ENCODE data around the gene XYLT1.

XYLT1 gene

DNA sequence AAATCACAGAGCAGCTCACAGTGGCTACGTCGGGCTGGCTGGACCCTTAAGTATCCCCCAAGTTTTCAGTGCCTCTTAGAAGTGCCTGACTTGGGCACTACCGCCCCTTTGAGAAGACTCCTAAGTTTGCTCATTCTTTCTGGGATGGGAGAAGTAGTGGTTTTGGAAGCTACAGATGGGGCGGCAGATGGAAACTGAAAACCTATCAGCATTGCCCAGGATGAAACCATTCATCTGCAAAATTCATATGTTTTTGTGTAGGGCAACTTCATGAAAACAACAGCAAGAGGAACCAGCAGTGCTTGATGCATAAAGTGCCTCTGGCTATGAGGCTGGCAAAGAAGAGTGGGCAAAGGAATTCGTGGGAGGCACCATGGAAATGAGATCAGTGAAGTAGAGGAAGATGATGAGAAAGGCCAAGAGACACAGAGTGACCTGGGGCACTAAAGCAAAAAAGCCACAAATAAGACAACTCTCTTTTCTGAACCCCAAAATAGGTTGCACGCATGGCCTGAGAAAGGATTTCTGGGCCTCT is 277.1 kb downstream of the XYLT1 start:
- DNase-seq (ENCODE audit: extremely low spot score, insufficient read length, low read depth) (no peak), FAIRE-seq (no peak)

DNA sequence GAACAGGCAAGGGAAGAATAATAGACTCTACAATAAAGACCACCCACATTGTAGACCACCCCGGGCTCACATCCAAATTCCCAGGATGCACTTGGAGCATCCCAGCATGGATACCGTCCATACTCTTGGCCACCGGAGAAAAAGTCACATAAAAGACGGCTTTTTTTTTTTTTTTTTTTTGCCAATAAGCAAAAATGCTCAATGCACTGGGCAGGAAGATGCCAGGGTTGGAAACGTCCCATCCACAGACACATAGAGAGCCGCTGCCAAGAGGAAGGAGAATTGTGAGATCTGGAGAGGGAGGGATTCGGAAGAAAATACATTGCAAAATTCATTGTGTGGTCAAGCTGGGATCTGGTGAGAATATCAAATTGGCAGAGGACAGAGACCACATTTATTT is 286.7 kb downstream of the XYLT1 start:
- DNase-seq (ENCODE audit: extremely low spot score, insufficient read length, low read depth): no peak
- FAIRE-seq: no peak

DNA sequence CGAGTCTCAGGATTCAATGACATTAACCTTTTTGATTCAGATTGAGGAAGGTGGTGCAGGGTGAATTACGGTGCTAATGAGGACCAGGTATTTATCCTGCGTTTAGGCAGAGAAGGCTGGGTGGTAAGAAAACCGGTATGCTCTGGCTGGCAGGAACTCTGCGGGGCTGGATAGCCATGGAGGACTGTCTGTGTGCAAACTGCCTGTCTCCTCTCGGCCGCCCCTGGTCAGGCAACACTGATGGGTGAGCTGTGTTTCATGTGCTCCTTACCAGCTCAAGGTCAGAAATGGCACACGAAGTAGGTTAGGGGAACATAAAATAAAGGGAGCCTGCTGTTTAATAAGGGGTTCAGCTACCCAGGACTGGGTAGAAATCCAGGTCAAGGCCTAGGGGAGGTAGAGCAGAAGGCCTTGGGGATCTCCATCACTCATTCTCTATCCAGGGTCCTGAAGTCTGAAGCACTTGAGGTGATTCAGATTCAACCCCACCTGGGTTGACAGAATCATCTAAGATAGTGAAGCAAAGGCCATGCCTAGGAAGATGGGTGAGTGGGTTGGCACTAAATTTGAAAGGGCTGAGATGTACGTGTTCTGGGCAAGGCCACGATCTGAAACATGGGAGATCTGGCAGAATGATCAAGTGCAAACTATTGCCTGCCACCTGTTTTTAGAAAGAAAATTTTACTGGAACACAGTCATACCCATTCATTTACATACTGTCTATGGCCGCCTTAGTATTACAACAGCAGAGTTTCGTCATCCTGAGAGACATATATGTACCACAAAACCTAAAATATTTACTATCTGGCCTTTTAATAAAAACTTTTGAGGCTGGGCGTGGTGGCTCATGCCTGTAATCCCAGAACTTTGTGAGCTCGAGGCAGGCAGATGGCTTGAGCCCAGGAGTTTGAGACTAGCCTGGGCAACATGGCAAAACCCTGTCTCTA is 292.5 kb downstream of the XYLT1 start:
- DNase-seq (ENCODE audit: extremely low spot score, insufficient read length, low read depth) (no peak), FAIRE-seq (no peak)

DNA sequence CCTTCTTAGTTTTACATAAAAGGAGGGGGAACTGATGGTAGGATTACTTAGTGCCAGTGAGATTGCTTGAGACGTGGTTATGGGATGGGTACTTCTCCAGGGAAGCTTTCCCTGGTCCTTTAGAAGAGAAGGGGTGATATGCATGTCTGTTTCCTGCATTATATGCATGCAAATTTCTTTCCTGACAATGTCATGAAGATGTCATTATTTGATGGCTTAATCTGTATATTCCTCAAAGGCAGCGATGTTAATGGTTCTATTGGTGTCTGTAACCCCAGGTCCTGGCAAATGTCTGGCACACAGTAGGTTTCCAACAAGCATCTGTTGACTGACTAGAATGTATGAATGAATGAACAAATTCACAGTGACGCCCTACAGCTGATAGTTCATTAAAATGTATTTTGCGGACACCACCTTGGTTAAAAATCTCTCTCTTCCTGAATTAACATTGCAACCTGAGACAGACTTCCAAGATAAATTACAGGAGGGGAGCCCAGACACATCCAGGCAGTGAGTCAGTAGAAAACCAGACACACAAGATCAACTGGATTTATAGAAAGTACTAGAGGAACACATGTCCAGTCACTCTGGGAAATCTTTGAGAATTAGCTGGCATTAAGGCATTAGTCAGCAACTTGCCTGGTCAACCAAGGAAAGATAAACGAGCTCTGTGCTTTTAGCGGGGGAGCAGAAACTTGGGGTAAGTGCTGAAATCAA is 293.4 kb downstream of the XYLT1 start:
- FAIRE-seq (no peak), DNase-seq (ENCODE audit: extremely low spot score, insufficient read length, low read depth) (no peak)

DNA sequence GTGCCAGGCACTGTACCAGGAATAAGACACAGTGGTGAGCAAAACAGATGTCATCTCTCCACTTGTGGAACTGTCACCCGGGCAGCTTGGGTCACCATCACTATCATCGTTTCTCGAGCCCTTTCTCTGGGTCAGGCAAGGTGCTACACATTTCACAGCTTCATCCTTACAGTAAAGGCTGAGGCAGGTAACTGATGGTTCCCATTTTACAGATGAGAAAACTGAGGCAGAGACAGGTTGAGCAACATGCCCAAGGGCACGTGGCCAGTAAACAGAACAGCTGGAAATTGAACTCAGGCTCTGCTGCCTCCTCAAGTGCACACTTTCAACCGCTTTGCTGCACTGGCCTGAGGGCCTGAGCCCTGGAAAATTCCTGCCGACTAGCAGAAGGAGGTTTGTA is 294.6 kb downstream of the XYLT1 start:
- FAIRE-seq (no peak), DNase-seq (ENCODE audit: extremely low spot score, insufficient read length, low read depth) (no peak)

DNA sequence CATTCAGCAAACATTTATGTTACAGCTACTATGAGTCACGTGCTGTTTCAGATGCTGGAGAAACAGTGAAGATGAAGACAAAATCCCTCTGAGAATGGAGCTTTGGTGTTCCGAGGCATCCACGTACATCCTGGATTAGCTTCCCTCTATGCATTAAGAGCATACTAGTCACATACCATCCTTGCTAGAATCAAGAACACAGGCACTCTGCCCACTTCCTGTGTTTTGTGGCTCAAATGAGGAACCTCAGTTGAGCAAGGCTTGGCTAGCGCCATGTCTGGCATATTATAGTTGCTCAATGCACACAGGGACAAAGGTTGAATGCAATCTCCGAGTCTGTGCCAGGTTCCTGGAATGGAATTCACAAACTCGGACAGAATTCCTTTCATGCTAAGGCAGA is 297.5 kb downstream of the XYLT1 start:
- DNase-seq (ENCODE audit: extremely low spot score, insufficient read length, low read depth) (no peak), FAIRE-seq (no peak)

DNA sequence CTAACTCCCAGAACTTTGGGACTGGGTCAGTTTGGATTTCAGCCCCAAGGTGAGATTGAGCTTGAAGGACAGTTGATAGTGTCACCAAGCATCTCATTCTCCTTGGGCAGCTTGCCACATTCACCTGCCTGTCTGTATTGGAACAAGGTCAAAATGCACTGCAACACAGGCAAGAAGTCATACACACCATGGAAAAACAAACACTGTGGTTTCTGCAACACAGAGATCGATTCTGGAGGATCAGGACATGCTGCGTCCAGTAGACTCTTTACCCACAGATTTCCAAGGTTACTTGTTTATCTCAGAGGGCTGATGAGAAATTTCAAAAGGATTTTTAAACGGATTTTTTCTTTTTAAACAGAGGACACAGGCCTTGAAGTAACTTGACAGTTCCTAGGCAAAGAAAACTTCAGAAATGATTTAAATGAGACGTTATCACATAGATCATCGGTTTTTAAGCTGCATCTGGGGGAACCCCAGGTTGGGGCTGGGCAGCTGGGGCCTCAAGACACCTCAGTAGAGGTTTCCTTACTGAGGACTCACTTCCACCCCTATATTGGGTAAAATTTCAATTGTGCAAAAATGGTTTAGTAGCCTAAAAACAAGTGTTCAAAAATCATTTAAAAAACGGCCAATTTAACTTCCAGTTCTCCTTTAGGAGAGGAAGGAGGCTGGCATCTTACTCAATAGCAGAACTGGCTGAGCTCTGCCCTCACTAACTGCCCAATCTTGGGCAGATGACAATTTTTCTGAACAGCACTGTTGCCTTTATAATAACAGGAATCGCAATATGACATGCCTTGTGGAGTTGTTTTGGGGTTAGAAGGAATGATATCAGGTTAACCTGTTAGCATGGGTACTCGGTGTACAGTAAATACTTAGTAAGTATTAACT is 299.3 kb downstream of the XYLT1 start:
- FAIRE-seq (no peak), DNase-seq (ENCODE audit: extremely low spot score, insufficient read length, low read depth) (no peak)

DNA sequence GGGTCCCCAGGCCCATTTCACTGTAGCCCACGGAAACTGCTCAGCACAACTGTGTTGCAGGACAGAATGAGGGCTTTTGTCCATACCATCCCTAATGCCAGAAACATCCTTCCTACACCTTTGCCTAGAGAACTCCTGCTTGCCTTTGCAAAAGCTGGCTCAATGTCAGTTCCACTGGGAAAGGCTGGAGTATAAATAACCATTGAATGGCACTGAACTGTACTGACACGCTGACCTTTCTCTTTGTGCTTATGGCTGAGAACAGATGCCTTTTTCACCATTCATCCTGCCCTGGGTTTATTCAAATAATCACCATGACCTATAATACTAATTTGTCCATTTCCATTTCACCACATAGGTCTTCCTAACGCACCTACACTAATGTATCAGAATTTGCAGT is 300.3 kb downstream of the XYLT1 start:
- no peak for FAIRE-seq
- no peak for DNase-seq (ENCODE audit: extremely low spot score, insufficient read length, low read depth)

DNA sequence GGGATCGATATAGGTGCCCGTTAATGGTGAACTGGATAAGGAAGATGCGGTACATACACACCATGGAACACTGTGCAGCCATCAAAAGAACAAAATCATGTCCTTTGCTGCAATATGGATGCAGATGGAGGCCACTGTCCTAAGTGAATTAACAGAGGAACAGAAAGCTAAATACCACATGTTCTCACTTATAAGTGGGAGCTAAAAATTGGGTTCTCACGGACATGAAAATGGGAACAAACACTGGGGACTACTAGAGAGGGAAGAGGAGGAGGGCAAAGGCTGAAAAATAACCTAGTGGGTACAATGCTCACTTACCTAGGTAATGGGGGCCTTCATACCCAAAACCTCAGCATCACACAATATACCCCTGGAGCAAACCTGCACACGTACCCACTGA is 302.6 kb downstream of the XYLT1 start:
- DNase-seq (ENCODE audit: extremely low spot score, insufficient read length, low read depth) (no peak), FAIRE-seq (no peak)

DNA sequence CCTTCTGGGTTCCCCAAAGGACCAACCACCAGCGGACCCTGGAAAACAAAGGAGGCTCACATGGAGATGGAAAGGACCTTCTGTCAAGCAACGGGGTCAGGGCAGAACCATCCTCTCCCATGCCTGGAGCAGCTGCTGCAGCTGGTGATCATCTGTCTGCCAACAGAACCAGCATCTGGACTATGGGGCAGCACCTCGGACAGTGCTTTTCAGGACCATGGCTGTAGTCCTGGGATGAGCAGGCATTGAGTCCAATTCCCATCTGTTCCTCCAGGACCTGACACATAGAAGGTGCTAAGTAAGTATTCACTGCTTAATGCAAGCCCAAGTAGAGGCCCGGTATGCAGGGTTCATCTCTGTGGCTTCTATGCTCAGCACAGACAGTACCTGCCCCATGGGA is 304.7 kb downstream of the XYLT1 start:
- no peak for FAIRE-seq
- no peak for DNase-seq (ENCODE audit: extremely low spot score, insufficient read length, low read depth)

DNA sequence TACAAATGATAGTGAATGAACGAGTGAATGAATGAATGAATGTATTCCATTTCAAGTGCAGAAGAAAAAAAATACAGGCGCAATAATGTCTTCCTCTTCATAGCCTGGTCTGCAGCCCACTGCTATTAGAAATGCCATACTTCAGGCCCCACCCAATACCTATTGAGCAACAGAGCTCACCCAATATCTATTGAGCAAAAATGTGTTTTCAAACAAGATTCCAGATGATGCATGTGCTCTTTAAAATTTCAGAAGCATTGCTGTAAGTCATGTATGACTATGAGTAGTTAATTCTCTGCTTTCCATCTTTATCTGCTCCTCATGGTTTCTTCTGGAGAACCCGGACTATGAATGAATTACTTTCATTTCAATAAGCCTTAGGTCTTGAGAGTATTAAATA is 308.2 kb downstream of the XYLT1 start:
- DNase-seq (ENCODE audit: extremely low spot score, insufficient read length, low read depth) (no peak), FAIRE-seq (no peak)

DNA sequence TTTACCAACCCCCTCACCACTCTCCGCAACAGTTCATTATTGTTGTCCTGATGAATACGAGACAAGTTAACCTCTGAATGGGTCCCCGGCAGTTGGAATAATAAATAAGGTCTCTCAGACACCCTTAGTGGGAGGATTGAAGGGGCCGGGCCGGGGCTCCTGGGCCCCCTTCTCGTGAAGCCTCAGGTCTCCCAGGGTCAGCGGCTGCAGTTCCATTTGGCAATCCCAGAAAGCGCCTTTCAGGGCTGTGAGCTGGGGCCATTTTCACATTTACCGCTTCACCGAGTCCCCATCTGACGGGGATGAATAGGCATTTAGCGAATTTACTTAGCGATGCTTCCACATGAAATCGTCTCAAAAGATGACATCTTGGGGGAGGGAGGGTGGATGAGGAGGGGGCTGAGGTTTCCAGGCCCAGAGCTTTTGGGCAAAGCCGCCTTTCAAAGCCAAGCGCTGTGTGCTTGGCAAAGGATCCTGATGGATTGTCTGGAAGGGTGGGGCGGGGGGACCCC is 309.8 kb downstream of the XYLT1 start:
- no peak for DNase-seq (ENCODE audit: extremely low spot score, insufficient read length, low read depth)
- no peak for FAIRE-seq

DNA sequence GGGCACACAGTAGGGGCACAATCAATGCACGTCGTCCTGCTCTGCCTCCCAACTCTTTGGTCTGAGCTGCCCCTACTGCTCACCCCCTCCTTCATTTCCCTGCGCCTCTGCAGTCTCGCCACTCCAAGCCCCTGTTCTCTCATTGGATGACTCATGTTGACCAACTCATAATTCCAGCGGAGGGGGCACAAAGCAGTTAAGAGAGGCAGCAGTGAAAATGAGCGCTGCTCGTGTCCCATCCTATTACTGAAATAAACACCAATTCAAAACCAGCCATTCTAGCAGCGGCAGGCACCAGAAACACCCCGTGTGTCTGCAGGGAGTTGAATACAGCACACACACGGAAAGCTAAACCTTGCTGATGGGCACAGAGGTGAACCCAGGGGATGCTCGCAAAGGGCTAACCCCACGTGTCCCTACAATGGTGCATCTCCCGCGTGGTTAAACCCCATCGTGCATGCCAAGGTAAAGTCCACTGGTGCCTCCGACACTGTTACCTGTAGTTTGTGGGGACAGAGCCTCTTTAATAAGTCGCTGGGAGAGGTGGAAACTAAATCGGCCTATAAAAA is 310.4 kb downstream of the XYLT1 start:
- FAIRE-seq: no peak
- DNase-seq (ENCODE audit: extremely low spot score, insufficient read length, low read depth): no peak

DNA sequence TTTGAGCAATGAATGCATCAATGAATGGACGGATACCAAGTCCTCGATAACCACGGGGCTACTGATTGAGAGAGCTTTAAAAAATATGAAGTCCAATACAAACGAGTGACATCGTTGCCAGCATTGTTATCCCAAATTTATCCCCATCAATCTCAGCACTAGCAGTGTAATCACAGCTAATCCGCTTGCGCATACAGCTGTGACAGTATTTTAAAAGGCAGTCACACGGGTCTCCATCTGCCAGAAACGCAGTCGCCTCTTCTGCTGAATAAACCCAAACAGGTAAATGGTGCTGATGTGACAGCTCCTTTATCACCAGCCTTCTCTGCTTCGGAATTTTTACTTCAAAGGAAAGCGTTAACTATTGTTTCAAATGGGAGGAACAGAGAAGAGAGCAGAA is 311.1 kb downstream of the XYLT1 start:
- FAIRE-seq: no peak
- no peak for DNase-seq (ENCODE audit: extremely low spot score, insufficient read length, low read depth)

DNA sequence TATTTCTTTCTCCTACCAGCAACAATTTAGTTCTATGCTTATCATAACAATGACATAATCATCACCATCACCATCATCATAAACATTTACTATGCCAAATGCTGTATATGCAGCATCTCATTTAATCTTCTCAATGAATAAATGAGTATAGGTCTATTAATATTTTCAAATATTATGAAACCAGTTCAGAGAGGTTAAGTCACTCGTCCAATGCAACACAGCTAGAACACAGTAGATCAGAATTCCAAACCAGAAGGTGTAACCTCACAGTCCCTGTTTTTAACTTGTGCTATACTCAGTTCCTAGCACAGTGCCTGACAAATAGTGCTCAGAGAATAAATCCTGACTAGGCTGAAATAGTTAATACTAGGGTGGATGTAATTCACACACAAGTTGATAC is 314.8 kb downstream of the XYLT1 start:
- no peak for FAIRE-seq

DNA sequence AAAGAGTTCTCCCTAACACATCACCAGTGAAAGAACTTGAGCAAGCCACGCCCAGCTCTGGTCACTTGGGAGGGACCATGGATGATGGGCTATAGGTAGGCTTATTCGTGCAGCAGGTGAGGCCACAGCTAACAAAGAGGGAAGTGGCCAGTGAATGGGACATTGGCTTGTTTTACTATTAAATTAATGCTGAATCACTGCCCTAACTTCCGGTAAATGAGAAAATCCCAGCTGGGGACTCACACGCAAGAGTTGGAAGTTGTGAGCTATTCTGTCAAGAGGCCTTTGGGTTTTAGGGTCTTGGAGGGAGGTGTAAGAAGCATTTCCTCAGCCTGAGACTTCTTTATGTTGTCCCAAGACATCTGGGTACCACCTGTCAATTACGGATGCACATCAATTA is 315.3 kb downstream of the XYLT1 start:
- FAIRE-seq (no peak), DNase-seq (ENCODE audit: extremely low spot score, insufficient read length, low read depth) (no peak)

More for the DNA sequence above, 314.8 kb downstream of the XYLT1 start:
- no peak for DNase-seq (ENCODE audit: extremely low spot score, insufficient read length, low read depth)

DNA sequence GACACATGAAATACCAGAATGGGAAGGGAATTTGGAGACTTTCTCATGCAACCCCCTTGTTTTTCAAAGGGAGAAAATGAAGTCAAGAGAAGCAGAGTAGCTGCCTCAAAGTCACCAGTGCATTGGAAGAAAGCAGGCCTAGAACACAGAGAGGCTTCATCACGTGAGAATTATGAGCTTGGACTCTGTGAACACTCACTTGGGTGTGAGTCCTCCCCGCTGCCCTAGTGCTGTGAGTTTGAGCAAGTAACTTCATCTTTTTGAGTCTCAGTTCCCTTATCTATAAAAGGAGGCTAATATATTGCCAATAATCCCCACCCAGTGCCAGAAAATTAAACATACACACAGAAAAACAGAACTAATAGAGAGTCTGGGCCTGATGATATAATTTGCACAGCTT is 315.8 kb downstream of the XYLT1 start:
- FAIRE-seq (no peak), DNase-seq (ENCODE audit: extremely low spot score, insufficient read length, low read depth) (no peak)

DNA sequence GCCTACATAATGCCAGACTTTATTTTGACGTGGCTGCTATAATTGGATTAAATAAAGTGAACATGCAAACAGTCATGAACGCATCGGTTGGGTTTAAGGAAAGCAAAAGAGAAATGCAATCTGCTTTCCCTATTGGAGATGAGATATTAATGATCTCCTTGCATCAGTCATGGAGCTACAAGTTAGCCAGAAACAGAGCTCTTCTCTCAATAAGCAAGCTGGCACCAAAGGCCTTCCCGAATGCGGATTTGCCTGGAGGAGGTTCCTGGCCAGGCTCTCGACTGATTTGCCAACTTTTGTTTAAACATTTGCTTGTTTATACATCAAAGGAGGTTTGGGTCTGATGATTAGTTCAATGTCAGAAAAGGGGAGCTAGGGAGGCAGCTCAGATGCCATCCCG is 318.4 kb downstream of the XYLT1 start:
- FAIRE-seq: no peak

DNA sequence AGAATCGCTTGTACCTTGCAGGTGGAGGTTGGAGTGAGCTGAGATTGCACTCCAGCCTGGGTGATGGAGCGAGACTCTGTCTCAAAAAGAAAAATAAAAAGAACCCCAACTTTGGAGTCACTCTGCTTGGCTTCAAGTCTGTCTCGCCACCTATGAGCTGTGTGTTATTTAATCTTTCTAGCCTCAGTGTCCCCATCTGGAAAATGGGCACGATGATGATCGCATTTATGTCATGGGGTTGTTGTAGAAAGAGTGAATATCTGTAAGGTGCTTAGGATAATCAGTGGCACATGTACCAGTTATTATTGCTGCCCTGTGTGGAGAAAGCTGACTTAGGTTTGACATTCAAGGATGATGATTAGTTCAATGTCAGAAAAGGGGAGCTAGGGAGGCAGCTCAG is 319.4 kb downstream of the XYLT1 start:
- FAIRE-seq: no peak
- no peak for DNase-seq (ENCODE audit: extremely low spot score, insufficient read length, low read depth)

More for the DNA sequence above, 318.4 kb downstream of the XYLT1 start:
- no peak for DNase-seq (ENCODE audit: extremely low spot score, insufficient read length, low read depth)
